IMR-90 (cell line): ENCODE data around the gene EML6. TPM values are rescaled to one million over a fixed set of nuclear protein-coding genes. Genes with fewer than 3 reads are reported as not detected.

Experiments
- ATAC-seq: fragments of 200-7000 bp; cut with Tn5 transposase; 2 replicates; pipeline ENCODE4 v1.9.1; 2020; ENCODE audit warnings: low read depth, mild to moderate bottlenecking, moderate library complexity
- BruUV-seq: library from RNA; stranded (reverse); fragments of 400-500 nt; replicated peaks from 2 replicates; lab custom pipeline; 2021; lab: Mats Ljungman, UMichigan
- CTCF ChIA-PET: fragments of 300-600 bp; formaldehyde crosslinking; extraction: SDS; loops from one replicate; lab custom pipeline; 2021; ENCODE audit warnings: antibody characterized with exemption; lab: Yijun Ruan, JAX
- POLR2A ChIA-PET: fragments of 300-600 bp; sonication (Branson Sonifier 250); formaldehyde crosslinking; loops from one replicate; lab custom pipeline; 2022; ENCODE audit warnings: antibody characterized with exemption; ENCODE audit not compliant: unreplicated experiment; lab: Charles Lee
- DNase-seq: peaks from one replicate; pipeline ENCODE4 v3.0.0; 2013
- H2AFZ ChIP-seq: replicated peaks from 2 replicates; pipeline ENCODE3; 2013; ENCODE audit warnings: low read length, mild to moderate bottlenecking; ENCODE audit not compliant: poor library complexity
- H2AK5ac ChIP-seq: 2 replicates; pipeline ENCODE4 v1.6.1; 2013; ENCODE audit warnings: low read depth, low read length, inconsistent platforms
- H2AK9ac ChIP-seq: replicated peaks from 2 replicates; pipeline ENCODE3; 2013; ENCODE audit warnings: mild to moderate bottlenecking, low read depth, low read length, moderate library complexity; ENCODE audit not compliant: poor library complexity
- H2BK120ac ChIP-seq: 2 replicates; pipeline ENCODE4 v1.6.1; 2013; ENCODE audit warnings: low read depth, low read length, inconsistent platforms
- H2BK15ac ChIP-seq: 3 replicates; pipeline ENCODE4 v1.6.1; 2013; ENCODE audit warnings: low read depth, low read length, inconsistent platforms
- H2BK20ac ChIP-seq: 2 replicates; pipeline ENCODE4 v1.6.1; 2013; ENCODE audit warnings: low read depth, mild to moderate bottlenecking, inconsistent platforms, low read length, moderate library complexity
- H2BK5ac ChIP-seq: 2 replicates; pipeline ENCODE4 v1.6.1; 2013; ENCODE audit warnings: mild to moderate bottlenecking, low read depth, low read length, inconsistent platforms; ENCODE audit not compliant: poor library complexity, severe bottlenecking
- H3K14ac ChIP-seq: replicated peaks from 2 replicates; pipeline ENCODE4 v1.6.1; 2013; ENCODE audit warnings: low read depth, low read length, inconsistent platforms
- H3K18ac ChIP-seq: 2 replicates; pipeline ENCODE4 v1.6.1; 2013; ENCODE audit warnings: low read depth, low read length, control low read depth
- H3K23ac ChIP-seq: 2 replicates; pipeline ENCODE4 v1.6.1; 2013; ENCODE audit warnings: low read depth, low read length, inconsistent platforms
- H3K27ac ChIP-seq: 2 replicates; pipeline ENCODE4 v1.5.1; 2013; ENCODE audit warnings: mild to moderate bottlenecking, control low read depth, low read length; ENCODE audit not compliant: insufficient read depth
- H3K27me3 ChIP-seq: 2 replicates; pipeline ENCODE4 v1.6.1; 2013; ENCODE audit warnings: low read length; ENCODE audit not compliant: control insufficient read depth, insufficient read depth
- H3K36me3 ChIP-seq: 2 replicates; pipeline ENCODE4 v1.6.1; 2013; ENCODE audit warnings: low read length, mixed read lengths; ENCODE audit not compliant: control insufficient read depth, insufficient read depth
- H3K4ac ChIP-seq: 2 replicates; pipeline ENCODE4 v1.6.1; 2013; ENCODE audit warnings: low read depth, low read length, inconsistent platforms
- H3K4me1 ChIP-seq: 2 replicates; pipeline ENCODE4 v1.6.1; 2013; ENCODE audit warnings: low read length, mixed read lengths; ENCODE audit not compliant: control insufficient read depth, insufficient read depth
- H3K4me2 ChIP-seq: 2 replicates; pipeline ENCODE4 v1.6.1; 2013; ENCODE audit warnings: low read depth, mild to moderate bottlenecking, control low read depth, low read length, moderate library complexity
- H3K4me3 ChIP-seq: 2 replicates; pipeline ENCODE4 v1.5.1; 2013; ENCODE audit warnings: low read depth, mild to moderate bottlenecking, control low read depth, low read length, moderate library complexity; ENCODE audit not compliant: insufficient read depth
- H3K56ac ChIP-seq: 2 replicates; pipeline ENCODE4 v1.6.1; 2013; ENCODE audit warnings: low read length, inconsistent platforms; ENCODE audit not compliant: insufficient read depth; ENCODE audit errors: extremely low read depth
- H3K79me1 ChIP-seq, 2 experiments: 2 replicates each; pipeline ENCODE4 v1.6.1; 2013; ENCODE audit warnings: low read length in 2 of 2, inconsistent platforms in 1 of 2, low read depth in 1 of 2
- H3K9ac ChIP-seq: 2 replicates; pipeline ENCODE4 v1.6.1; 2013; ENCODE audit warnings: low read depth, low read length, control low read depth
- H3K9me1 ChIP-seq: 2 replicates; pipeline ENCODE4 v1.6.1; 2013; ENCODE audit warnings: low read length, inconsistent platforms; ENCODE audit not compliant: insufficient read depth
- H3K9me3 ChIP-seq: 2 replicates; pipeline ENCODE4 v1.6.1; 2013; ENCODE audit warnings: low read length; ENCODE audit not compliant: control insufficient read depth, insufficient read depth
- H4K20me1 ChIP-seq: 2 replicates; pipeline ENCODE4 v1.6.1; 2013; ENCODE audit warnings: low read length, inconsistent platforms; ENCODE audit not compliant: insufficient read depth
- H4K5ac ChIP-seq: 2 replicates; pipeline ENCODE4 v1.6.1; 2013; ENCODE audit warnings: mild to moderate bottlenecking, low read depth, low read length, control low read depth
- H4K8ac ChIP-seq, 2 experiments: 2 replicates each; pipeline ENCODE4 v1.6.1; 2013; ENCODE audit warnings: low read depth in 2 of 2, low read length in 2 of 2, control low read depth in 1 of 2, inconsistent platforms in 1 of 2
- H4K91ac ChIP-seq: 2 replicates; pipeline ENCODE4 v1.6.1; 2013; ENCODE audit warnings: low read depth, low read length, inconsistent platforms; ENCODE audit not compliant: insufficient read depth
- BHLHE40 ChIP-seq: fragments of 150-350 bp; IDR thresholded peaks from 2 replicates; pipeline ENCODE4 v1.6.1; 2016; ENCODE audit warnings: mild to moderate bottlenecking, low read depth, low read length
- ELK1 ChIP-seq: fragments of 150-350 bp; IDR thresholded peaks from 2 replicates; pipeline ENCODE4 v1.6.1; 2016; ENCODE audit warnings: low read depth, mild to moderate bottlenecking, low read length, moderate library complexity, borderline replicate concordance
- FOS ChIP-seq: fragments of 150-350 bp; IDR thresholded peaks from 2 replicates; pipeline ENCODE4 v1.6.1; 2016; ENCODE audit warnings: low read depth, low read length
- MAFK ChIP-seq: IDR thresholded peaks from 2 replicates; pipeline ENCODE4 v1.6.1; 2012; ENCODE audit warnings: low read depth, low read length, improper control_type of control experiment
- MAZ ChIP-seq: IDR thresholded peaks from 2 replicates; pipeline ENCODE4 v1.6.1; 2012; ENCODE audit warnings: low read depth, mild to moderate bottlenecking, low read length, improper control_type of control experiment, moderate library complexity, borderline replicate concordance
- NFE2L2 ChIP-seq: fragments of 150-350 bp; IDR thresholded peaks from 2 replicates; pipeline ENCODE4 v1.6.1; 2016; ENCODE audit warnings: low read depth, mild to moderate bottlenecking, low read length
- POLR2A ChIP-seq: IDR thresholded peaks from 2 replicates; pipeline ENCODE4 v1.6.1; 2012; ENCODE audit warnings: mild to moderate bottlenecking, low read depth, low read length
- RCOR1 ChIP-seq: IDR thresholded peaks from 2 replicates; pipeline ENCODE4 v1.6.1; 2012; ENCODE audit warnings: mild to moderate bottlenecking, low read length, improper control_type of control experiment; ENCODE audit not compliant: insufficient replicate concordance
- SMC3 ChIP-seq: fragments of 150-350 bp; IDR thresholded peaks from 2 replicates; pipeline ENCODE4 v1.6.1; 2016; ENCODE audit warnings: low read depth, mild to moderate bottlenecking, antibody characterized with exemption, low read length, moderate library complexity
- WGBS, 2 experiments: methylation state at CpG; one replicate each; pipeline versions ENCODE4 v1.1.5 to v1.1.7; 2013; ENCODE audit warnings: missing lambda C conversion rate in 2 of 2; ENCODE audit not compliant: insufficient read length in 1 of 2; ENCODE audit errors: extremely low coverage in 2 of 2; 5-methylcytosine and 5-hydroxymethylcytosine counted together
- dilution Hi-C: fragments of 300-500 bp; cut with HindIII; formaldehyde crosslinking; loops from one replicate; pipeline ENCODE4 v1.14.3; 2018; ENCODE audit warnings: low sequenced_read_pairs; ENCODE audit not compliant: unreplicated experiment
- in situ Hi-C: fragments of 300-500 bp; cut with MboI; formaldehyde crosslinking; loops from 3 replicates; pipeline ENCODE4 v1.14.3; 2019; ENCODE audit warnings: low sequenced_read_pairs, inconsistent platforms, mixed read lengths
- intact Hi-C: fragments of 100-400 bp; cut with micrococcal nuclease; formaldehyde crosslinking; loops from 2 replicates; pipeline ENCODE4 v1.10.0; 2022
- polyA plus RNA-seq, 3 experiments: library from polyadenylated mRNA; depleted of rRNA; stranded (reverse); fragments of >200 nt; gene quantifications; 2 replicates each; pipeline ENCODE4 v1.2.3, GENCODE V29; 2012; ENCODE audit warnings: low replicate concordance in 1 of 3
- total RNA-seq: library from RNA; depleted of rRNA; stranded (reverse); fragments of >200 nt; gene quantifications from 2 replicates; pipeline ENCODE4 v1.2.3, GENCODE V29; 2012
- TF ChIP-seq, protein P1 (sequence below): conservative IDR thresholded peaks from 2 replicates; pipeline ENCODE4 v1.5.1; 2012; ENCODE audit warnings: mild to moderate bottlenecking, low read depth, low read length, improper control_type of control experiment

Gene EML6
- total and polyA plus RNA-seq, 2 of the 4 experiments (the other 2 are of a cell fraction): 0.18 to 0.19 TPM

DNA sequence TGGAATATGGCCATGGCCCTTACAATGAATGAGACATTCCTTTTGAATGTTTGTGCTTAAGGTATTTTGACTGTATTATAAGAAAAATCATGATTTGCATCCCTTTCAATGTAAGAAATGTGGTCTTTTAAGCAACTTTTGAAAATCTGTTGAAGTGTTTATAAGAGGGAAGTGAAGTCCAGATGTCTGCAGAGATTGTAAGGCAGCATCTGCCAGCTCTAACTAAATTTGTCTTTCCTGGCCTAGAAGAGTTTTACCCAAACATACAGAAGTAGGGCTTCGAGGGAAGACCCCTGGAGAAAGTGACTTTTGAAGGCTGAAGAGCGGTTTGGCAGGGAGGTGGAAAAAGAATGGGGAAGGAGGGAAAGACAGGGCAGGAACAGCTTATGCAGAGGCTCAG lies 12.2 kb downstream of the EML6 start:
- H2BK15ac ChIP-seq: no peak overlapping the region
- no peak overlapping the region for H3K23ac ChIP-seq
- BruUV-seq: no TSS peak
- no peak overlapping the region for H3K4ac ChIP-seq
- H3K4me2 ChIP-seq: no peak overlapping the region
- no peak for ATAC-seq
- H3K14ac ChIP-seq: no peak overlapping the region
- H4K8ac ChIP-seq: no peak overlapping the region
- H3K36me3 ChIP-seq: no peaks in the 10 kb centered on the region
- no peak overlapping the region for H3K56ac ChIP-seq
- H4K5ac ChIP-seq: no peak overlapping the region
- H2BK120ac ChIP-seq: no peak overlapping the region
- TF ChIP-seq RCOR1 (no peak), FOS (no peak), MAFK (no peak), ELK1 (no peak), MAZ (no peak), NFE2L2 (no peak), BHLHE40 (no peak), POLR2A (no peak), SMC3 (no peak)
- TF ChIP-seq, protein P1, sequence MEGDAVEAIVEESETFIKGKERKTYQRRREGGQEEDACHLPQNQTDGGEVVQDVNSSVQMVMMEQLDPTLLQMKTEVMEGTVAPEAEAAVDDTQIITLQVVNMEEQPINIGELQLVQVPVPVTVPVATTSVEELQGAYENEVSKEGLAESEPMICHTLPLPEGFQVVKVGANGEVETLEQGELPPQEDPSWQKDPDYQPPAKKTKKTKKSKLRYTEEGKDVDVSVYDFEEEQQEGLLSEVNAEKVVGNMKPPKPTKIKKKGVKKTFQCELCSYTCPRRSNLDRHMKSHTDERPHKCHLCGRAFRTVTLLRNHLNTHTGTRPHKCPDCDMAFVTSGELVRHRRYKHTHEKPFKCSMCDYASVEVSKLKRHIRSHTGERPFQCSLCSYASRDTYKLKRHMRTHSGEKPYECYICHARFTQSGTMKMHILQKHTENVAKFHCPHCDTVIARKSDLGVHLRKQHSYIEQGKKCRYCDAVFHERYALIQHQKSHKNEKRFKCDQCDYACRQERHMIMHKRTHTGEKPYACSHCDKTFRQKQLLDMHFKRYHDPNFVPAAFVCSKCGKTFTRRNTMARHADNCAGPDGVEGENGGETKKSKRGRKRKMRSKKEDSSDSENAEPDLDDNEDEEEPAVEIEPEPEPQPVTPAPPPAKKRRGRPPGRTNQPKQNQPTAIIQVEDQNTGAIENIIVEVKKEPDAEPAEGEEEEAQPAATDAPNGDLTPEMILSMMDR: no peak
- H3K9ac ChIP-seq: no peak overlapping the region
- no peak overlapping the region for H2AFZ ChIP-seq
- no peaks in the 10 kb centered on the region for H3K9me1 ChIP-seq
- no peaks in the 10 kb centered on the region for H3K79me1 ChIP-seq
- in situ Hi-C loops (no loop called here), intact Hi-C loops (no loop called here), dilution Hi-C loops (no loop called here)
- H3K27ac ChIP-seq: no peak overlapping the region
- DNase-seq: no peak
- no peaks in the 10 kb centered on the region for H3K4me1 ChIP-seq
- CTCF ChIA-PET: no interaction called here
- H3K4me3 ChIP-seq: no peak overlapping the region
- WGBS, 2 experiments: 50% methylated on average over 1 of the region's 2 CpGs; no CpG with 5 or more reads in 1 of the 2 experiments
- no peak overlapping the region for H3K18ac ChIP-seq
- H2AK5ac ChIP-seq: no peak overlapping the region
- no peak overlapping the region for H2AK9ac ChIP-seq
- H4K91ac ChIP-seq: no peak overlapping the region
- peaks cover 49% of the 10 kb centered on the region for H3K27me3 ChIP-seq
- no peak overlapping the region for H2BK20ac ChIP-seq
- peaks cover 1% of the 10 kb centered on the region; the same call in 1 of the 2 replicates for H3K9me3 ChIP-seq
- H4K20me1 ChIP-seq: no peaks in the 10 kb centered on the region
- no peak overlapping the region for H2BK5ac ChIP-seq
- POLR2A ChIA-PET: interaction anchor here (0.7 kb wide), 1 partner anchor 24 kb away, joined by 3 read pairs; no protein-coding TSS in a partner anchor
